ENCODE measurements around the gene MAP3K3.
A peak's percentile ranks its signal among the peaks of the same experiment; 100 is the strongest.

The MAP3K3 gene

GRCh38 chr17:63694950-63695773 lies 72.9 kb downstream of the MAP3K3 start:
- DNase-seq: no peak

DNA sequence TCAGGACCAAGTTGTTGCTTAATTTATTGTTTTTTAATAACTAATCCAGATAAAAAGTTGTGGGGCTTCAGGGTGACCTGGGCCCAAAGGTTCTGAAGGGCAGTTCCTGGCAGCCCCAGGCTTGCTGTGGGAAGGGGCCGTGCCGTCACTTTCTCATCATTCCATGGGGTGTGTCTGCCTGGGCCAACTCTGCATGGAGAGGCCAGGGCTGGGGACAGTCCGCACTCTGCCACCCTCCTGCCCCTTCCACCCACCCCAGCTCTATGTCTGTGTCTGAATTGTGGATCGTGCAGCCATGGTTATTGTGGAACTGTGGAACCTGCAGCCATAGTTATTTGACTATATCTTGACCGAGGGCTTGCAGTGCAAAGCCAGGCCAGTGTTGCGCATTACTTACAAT lies 73.7 kb downstream of the MAP3K3 start:
- DNase-seq: no peak

GRCh38 chr17:63696381-63696961 lies 74.3 kb downstream of the MAP3K3 start:
- DNase-seq: peak in 1 of 2 experiments; percentile 6

DNA sequence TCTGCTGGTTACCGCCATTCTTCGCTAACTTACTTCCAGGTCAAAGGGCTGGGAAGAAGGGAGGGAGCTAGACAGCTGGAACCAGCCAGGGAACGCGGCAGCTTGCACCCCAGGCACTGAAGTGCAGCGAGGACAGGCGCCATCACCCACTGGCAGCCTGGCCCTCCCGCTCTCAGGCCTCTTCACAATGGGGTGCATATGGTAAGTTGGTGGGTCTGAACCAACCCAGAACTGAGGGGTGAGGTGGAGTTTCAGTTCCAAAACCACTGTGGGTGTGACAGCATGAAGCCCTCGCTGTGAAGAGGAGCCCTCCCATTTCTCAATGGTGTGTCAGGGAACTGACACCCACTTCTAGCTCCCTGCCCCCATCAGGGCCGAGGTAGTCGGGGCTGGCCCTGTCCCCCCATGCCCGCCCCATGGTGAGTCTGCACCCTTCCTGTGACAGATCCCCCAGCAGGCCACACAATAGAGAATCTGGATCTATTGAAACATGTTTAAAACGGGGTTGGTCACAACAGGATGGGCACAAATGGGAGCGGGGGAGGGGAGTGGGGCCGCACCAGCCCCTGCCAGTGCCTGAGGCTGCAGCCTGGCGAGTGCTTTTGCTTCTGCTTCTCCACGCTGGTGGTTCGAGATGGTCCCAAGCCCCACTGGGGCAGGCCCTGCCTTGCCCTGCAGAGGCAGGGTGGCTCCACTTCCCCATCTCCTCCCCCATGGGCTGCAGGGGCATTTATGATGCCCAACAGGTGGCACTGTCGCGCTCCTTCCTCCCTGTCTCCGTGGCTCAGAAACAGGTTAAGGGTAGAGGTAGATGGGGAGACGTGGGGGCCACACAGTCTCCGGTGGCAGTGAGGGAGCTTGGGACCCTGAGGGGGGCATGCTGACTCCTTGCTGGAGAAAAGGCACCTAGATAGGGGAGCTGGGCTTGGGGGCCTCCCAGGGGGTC lies 75.4 kb downstream of the MAP3K3 start:
- no peak for DNase-seq

- no peak for DNase-seq
Measured at GRCh38 chr17:63698381-63698885, 76.2 kb downstream of the MAP3K3 start.

- no peak for DNase-seq
Measured at GRCh38 chr17:63698886-63699637, 76.8 kb downstream of the MAP3K3 start.

DNA sequence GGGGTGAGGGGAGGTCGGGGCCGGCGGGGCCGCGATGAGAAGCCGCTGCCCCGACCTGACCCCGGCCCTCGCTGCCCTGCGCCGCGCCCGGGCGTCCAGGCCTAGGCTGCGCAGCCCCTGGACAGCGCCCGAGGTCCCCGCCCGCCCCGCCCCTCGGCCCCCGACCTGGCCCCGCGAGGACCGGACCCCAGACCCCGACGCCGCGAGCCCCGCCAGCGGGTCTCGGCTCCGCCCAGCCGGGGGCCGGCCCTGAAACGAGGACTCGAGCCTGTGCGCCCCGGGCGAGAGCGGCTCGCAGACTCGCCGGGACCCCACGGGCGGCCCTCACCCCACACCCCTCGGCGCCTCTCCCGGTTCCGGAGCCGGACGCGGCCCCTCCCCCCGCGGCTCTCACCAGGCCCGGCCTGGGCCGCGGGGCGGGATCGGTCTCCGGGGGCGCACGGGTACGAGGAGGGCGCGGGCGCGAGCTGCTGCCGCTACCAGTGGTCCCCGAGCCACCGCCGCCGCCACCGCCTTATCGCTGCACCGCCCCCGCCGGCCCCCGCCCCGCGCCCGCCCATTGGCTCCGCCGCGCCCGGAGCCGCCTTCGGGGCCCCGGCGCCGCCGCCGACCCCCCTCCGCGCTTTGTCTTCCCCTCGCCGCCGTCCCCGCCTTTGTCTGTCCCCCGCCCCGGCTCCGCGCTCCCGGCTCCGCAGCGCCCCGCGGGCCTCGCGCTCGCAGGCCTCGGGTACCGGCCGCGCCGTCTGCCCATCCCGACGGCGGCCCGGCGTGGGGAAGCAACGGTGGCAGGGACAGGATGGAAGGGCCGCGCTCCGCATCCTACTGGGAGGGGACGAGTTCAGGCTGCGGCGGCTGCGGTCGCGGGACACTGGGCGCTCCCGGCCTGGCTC lies 77.7 kb downstream of the MAP3K3 start, which contains the start of gene LIMD2:
TSS of gene LIMD2 (minus strand) at position 488 of the 890 bp plus-strand sequence. CDS start 827 bp downstream, outside the sequence.
- DNase-seq: peak in 1 of 2 experiments; percentile 12

- DNase-seq: peak; percentile 14 to 27
Measured at GRCh38 chr17:63700528-63701455, 78.6 kb downstream of the MAP3K3 start.

GRCh38 chr17:63701456-63701820 lies 79.2 kb downstream of the MAP3K3 start:
- no peak for DNase-seq

GRCh38 chr17:63701868-63702720 lies 79.9 kb downstream of the MAP3K3 start:
- no peak for DNase-seq

DNA sequence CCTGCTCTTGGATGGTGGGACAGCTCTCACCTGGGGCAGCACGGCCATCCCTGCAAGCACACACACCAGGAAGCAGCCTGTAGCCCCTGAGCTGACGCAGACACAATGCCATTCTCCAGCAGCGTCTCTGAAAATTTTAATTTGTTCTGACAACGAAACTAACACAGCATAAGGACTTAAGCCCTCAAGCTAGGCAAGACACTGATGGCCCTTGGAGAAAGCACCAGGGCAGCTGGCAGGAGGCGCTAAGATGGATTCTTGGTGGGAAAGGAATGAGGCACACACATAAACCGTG lies 80.5 kb downstream of the MAP3K3 start:
- no peak for DNase-seq

GRCh38 chr17:63703029-63703428 lies 80.8 kb downstream of the MAP3K3 start:
- DNase-seq: no peak

GRCh38 chr17:63703556-63704258 lies 81.5 kb downstream of the MAP3K3 start:
- DNase-seq: no peak

GRCh38 chr17:63704259-63704576 lies 82.0 kb downstream of the MAP3K3 start:
- DNase-seq: no peak

GRCh38 chr17:63704836-63705235 lies 82.6 kb downstream of the MAP3K3 start:
- no peak for DNase-seq

GRCh38 chr17:63705657-63706056 lies 83.4 kb downstream of the MAP3K3 start:
- DNase-seq: no peak

GRCh38 chr17:63706336-63707082 lies 84.3 kb downstream of the MAP3K3 start:
- no peak for DNase-seq

- no peak for DNase-seq
Measured at GRCh38 chr17:63707151-63707550, 84.9 kb downstream of the MAP3K3 start.
